GM19035 (cell line): ENCODE measurements around the gene FAM193A.
"Not testable (repeated sequence)": the region's sequence is repeated elsewhere in the genome, so short reads cannot be mapped to it uniquely, and the experiment has no call there.

ENCODE experiments used
- ATAC-seq: cut with Tn5 transposase; IDR thresholded peaks from one replicate; pipeline ENCODE4 v1.9.1; 2021; ENCODE audit not compliant: unreplicated experiment

The FAM193A gene

GRCh38 chr4:2744576-2745270 lies 208.3 kb downstream of the FAM193A start:
- ATAC-seq = no peak

GRCh38 chr4:2745516-2745915 lies 209.1 kb downstream of the FAM193A start:
- no peak for ATAC-seq

- ATAC-seq = peak; percentile 94
Measured at GRCh38 chr4:2745981-2746806, 209.7 kb downstream of the FAM193A start.

GRCh38 chr4:2746891-2747695 lies 210.6 kb downstream of the FAM193A start:
- no peak for ATAC-seq

- no peak for ATAC-seq
Measured at GRCh38 chr4:2750719-2751605, 214.5 kb downstream of the FAM193A start.

- no peak for ATAC-seq
Measured at GRCh38 chr4:2753436-2753835, 217.0 kb downstream of the FAM193A start.

- ATAC-seq = no peak
Measured at GRCh38 chr4:2754848-2755819, 218.7 kb downstream of the FAM193A start.

- ATAC-seq = peak; percentile 66
Measured at GRCh38 chr4:2755821-2756690, 219.6 kb downstream of the FAM193A start, which contains the start of gene TNIP2. Gene TNIP2, minus strand, starts transcription at chr4:2756336. Its CDS starts 47 bp downstream, at chr4:2756289.

GRCh38 chr4:2756691-2757350 lies 220.4 kb downstream of the FAM193A start:
- ATAC-seq = no peak

GRCh38 chr4:2757426-2757825 lies 221.0 kb downstream of the FAM193A start:
- no peak for ATAC-seq

- ATAC-seq = no peak
Measured at GRCh38 chr4:2761035-2761923, 224.8 kb downstream of the FAM193A start.

GRCh38 chr4:2762048-2762447 lies 225.6 kb downstream of the FAM193A start:
- ATAC-seq = no peak

GRCh38 chr4:2762486-2763370 lies 226.3 kb downstream of the FAM193A start:
- not testable (repeated sequence) for ATAC-seq

- peak; percentile 17 for ATAC-seq
Measured at GRCh38 chr4:2763511-2763967, 227.1 kb downstream of the FAM193A start.

GRCh38 chr4:2765832-2766526 lies 229.5 kb downstream of the FAM193A start:
- ATAC-seq = no peak
